ENCODE data around the gene NDP.
A peak's percentile ranks its signal among the peaks of the same experiment; 100 is the strongest.

Gene NDP, protein sequence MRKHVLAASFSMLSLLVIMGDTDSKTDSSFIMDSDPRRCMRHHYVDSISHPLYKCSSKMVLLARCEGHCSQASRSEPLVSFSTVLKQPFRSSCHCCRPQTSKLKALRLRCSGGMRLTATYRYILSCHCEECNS

DNA sequence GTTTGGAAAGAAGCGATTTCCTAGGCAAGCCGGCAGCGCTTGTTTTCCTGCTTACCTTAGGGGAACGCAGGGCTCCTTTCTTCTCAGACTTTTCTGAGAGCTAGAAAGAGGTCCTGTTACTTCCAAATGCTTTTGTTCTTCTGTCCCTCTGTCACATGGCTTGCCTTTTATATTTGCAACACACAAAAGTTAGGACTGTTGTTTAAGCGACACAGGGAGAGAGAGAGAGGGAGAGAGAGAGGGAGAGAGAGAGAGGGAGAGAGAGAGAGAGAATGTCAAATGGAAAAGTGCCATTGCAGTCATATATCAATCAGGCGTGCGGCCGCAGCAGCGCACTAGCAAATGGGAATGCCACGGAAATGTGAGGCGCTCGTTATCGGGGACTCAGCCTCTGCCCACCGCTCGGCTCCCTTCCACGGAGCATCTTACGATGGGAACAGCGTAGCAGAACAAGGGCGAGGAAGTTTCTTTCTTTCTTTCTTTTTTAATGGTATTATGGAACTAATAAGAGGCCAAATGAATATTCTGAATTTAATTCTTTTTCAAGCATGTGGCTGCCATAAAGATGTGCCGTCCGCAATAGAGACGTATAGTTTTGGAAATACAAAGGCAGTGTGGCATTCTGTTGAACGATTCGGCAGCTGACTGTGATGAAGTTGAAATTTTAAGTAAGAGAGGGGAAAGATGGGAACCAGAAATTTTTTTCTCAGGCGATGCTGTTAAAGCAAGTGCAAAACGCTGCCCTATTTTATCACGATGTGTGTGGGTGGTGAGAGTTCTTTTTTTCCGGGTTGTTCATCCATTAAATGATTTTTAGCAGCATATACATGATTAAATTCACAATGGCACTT lies at the start of gene NDP:
Gene NDP, minus strand, starts transcription at position 142 of the 851 bp plus-strand sequence. CDS start 14,745 bp downstream, outside the sequence.
- DNase-seq (ENCODE audit: low spot score): no peak

DNA sequence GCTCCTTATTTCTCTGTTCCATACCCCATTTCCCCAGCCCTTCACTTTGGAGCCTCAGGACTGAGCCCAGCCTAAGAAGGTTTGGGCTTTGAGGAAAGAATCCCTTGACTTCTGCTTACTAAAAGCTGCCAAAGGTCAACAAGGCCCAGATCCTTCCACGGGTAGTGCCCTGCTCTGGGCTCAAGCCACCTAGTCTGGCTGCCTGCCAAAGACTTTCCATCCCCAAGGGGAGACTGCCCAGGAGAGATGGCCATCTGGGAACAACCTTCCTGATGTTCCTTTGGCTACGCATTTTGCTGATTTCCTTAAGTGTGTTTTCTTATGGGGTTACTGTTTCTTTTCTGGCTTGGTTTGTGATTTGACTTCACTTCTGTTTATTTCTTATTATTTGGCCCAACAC lies 49.8 kb upstream of the NDP start:
- DNase-seq (ENCODE audit: low spot score): no peak

DNA sequence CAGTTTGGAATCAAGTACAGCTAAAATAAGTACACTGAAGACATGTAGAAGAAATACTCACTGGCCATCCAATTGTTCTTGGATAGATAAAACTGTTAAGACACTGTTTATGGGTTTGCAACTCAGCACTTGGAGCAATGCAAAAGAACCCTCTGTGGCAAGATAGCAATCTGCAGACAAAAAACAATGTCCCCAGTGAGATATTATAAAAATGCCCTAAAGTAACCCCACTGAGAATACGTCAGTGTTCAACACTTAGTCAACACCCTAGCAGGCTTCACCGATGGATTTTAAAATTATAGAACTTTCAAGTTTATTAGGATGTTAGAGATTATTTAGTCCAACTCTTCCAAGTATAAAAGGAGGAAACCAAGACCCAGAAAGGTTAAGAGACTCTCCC lies 47.5 kb upstream of the NDP start:
- DNase-seq (ENCODE audit: low spot score): no peak

DNA sequence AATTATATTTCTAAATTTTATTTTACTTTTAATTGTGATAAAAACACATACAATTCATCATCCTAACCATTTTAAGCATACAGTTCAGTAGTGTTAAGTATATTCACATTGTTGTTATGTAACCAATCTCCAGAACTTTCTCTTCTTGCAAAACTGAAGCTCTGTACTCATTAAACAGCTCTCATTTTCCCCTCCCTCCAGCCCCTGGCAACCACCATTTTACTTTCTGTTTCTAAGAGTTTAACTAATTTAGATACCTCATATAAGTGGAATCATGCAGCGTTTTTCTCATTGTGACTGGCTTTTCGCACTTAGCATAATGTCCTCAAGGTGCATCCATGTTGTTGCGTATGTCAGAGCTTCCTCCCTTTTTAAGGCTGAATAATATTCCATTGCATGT lies 46.7 kb upstream of the NDP start:
- DNase-seq (ENCODE audit: low spot score): no peak

DNA sequence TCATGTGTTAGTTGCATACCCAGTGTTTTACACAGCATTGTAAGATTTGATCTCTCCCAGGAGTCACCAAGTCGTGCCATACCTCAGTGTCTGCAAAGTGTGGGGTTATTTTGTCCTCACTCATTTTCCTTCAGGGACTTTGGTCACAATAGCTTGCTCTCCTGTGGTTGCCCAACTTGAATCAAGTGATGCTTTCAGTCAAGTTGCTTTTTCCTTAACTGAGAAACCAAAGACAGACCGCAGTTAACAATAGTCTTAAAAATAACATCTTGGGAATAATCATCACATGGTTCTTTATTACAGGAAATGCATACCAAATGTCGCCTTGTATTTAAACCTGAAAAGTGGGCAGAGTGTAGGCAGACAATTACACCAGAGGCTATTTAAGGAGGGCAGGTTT lies 44.5 kb upstream of the NDP start:
- no peak for DNase-seq (ENCODE audit: low spot score)

DNA sequence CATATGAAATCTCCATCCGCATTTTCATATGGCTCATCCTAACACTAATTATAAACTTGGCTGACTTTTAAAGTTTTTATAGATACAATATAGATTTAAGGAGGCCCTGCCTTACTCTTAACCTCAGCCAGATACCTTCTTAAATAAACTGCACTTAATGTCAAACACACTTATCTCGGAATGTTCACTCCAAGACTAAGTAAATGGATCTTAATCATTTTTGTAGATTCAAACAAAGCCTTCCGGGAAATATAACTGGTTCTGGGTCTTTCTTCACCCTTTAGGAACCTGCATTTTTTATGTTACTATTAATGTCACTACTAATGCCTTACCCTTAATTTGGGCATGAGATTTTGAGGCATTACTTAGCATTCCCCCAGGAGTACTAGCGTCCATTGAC lies 43.7 kb upstream of the NDP start:
- DNase-seq (ENCODE audit: low spot score): no peak

DNA sequence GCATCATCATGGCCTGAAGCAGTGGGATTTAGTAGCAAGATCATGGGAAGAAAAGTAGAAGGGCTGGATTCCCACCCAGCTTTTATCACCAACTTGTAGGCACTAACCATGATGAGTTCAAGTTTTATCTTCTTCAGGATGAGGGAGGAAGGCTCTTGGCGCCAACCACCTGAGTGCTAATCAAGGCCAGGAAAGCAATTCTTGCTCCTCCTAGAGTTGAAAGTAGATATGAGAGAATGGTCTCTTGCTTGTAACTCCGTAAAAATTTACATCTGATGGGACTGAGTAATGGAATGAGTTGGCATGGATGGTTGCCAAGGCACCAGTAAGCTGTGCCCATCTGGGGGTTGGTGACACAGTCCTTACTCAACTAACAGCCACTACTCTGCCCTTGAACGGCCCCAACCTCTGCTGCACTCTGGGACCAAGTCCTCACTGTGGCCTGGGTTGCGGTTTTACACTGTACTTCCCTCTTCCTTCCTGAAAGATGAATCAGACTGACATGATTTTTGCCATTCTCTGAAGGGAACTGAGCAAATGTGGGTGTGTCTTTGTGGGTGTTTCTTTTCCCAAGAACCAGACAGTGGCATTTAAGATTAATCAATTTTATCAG lies 39.4 kb upstream of the NDP start:
- peak; percentile 91 for DNase-seq (ENCODE audit: low spot score)

DNA sequence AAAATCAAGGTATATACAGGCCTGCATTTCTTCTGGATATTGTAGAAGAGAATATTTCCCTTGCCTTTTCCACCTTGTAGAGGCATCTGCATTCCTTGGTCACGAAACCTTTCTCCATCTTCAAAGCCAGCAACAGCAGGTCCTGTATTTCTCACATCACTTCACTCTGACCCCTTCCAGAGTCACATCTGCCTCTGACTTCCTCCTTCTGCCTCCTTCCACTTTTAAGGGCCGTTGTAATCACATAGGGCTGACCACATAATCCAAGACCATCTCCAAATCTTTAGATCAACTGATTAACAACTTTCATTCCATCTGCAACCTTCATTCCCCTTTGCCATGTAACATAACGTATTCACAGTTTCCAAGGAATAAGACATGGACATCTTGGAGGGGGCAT lies 38.3 kb upstream of the NDP start:
- DNase-seq (ENCODE audit: low spot score): no peak

DNA sequence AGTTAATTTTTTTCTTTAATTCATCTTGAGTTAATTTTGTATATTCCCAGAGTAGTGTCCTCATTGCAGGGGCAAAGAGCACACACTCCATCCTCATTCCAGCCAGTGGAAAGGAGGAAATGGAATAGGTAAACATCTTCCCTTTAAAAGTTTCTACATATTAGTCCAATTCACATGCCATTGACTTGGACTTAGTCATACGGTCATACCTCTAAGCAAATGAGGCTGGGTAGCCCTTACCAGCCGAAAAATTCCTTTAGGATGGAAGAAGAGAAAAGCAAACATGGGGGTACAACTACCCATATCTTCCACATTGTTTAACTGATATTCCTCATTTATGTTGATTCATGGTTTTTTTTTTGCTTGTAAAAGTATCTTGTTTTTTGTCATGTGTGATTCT lies 37.4 kb upstream of the NDP start:
- DNase-seq (ENCODE audit: low spot score): no peak

DNA sequence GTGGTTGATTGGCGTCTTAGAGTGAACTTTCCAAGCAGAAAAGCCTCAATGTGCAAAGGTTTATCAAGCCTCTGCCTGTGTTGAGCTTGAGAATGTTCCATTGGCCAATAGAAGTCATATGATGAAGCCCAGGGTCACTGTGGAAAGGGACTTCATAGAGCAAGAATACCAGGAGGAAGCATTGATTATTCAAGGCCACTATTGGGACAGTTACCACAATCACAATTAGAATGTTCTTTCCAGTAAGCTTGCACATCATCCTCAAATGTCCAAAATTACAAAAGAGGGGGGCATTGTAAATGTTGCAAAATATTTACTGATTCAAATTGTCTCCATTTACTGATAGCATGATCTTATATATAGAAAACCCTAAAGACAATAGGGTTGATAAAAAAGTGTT lies 32.9 kb upstream of the NDP start:
- no peak for DNase-seq (ENCODE audit: low spot score)

DNA sequence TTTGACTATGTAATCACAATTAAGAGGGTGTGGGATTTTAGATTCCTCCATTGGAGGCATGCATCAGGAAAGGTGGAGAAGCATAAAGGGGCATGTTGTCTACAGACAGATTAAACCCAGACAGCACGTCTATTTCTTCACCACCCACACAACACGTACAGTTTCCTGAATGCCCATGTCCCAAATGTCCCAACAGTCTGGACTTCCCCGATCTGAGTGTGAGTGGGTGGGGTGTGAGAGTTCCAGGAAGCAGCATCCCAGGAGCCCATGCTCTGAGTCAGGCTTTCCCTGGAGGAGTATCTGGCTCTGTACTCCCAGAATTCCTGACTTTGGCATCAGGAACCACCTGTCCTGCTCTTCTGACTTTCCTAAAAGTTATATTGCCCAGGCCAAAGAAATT lies 30.8 kb upstream of the NDP start:
- no peak for DNase-seq (ENCODE audit: low spot score)

DNA sequence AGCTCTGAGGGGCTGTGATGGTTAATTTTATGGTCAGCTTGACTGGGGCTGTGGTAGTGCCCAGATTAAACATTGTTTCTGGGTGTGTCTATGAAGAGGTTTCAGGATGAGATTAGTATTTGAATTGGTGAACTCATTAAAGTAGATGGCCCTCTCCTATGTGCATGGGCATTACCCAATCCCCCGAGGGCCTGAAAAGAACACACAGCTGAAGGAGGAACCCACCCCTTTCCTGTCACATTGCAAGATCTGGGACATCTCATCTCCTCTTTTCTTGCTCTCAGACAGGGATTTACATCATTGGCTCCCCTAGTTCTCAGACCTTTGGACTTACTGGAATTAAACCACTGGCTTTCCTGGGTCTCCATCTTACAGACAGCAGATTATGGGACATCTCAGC lies 29.4 kb upstream of the NDP start:
- DNase-seq (ENCODE audit: low spot score): no peak

DNA sequence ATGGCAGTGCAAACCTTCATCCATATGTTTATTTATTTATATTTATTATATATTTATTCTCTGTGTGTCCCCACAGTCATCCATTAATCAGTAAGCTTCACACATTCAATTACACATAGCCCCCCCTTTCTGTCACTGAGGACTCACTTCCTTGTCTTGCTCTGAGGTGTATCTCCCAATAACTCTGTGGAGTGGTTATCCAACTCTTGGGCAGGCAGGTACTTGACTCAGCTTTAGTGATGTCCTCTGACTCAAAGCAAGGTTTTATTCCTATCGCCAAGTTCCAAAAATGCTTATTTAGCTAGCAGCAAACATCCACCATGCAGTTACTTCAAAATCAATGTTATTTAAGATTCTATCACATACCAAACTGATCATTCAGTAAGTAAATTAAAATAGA lies 25.2 kb upstream of the NDP start:
- DNase-seq (ENCODE audit: low spot score): no peak

DNA sequence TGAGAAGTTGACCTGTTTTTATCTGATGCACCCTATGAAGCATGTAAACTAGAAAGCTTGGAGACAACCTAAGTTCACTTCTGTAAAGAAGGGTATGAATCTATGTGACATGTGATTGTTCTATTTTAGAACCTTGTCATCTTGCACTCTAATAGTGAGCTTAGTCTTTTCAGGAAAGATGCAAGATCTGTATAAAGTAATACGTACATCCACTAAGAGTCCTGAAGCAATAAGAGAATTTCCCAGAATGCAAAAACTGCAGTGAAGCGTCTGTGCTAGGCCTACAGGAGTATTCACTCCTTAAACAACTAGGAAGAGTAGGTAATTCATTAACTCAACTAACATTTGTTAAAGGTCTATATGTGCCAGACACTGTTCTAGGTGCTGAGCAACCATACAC lies 23.3 kb upstream of the NDP start:
- no peak for DNase-seq (ENCODE audit: low spot score)

DNA sequence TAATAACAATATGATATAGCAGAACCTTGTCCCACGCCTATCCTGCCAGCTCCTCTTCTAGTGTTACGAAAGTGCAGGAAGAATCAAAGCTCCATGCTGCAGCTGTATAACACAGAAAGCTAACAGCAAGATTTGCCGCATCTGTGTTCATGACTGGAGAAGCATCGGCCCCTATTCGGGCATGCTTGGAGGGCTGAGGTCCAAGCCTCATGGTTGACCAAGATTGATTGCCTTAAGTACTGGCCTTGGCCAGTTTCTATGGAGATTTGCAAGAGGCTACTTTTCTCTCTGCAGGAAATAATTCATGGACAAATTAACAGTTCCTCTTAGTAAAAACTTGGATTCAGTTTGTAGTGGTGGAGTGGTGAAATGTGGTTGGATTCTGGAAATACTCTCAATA lies 12.9 kb upstream of the NDP start:
- no peak for DNase-seq (ENCODE audit: low spot score)

DNA sequence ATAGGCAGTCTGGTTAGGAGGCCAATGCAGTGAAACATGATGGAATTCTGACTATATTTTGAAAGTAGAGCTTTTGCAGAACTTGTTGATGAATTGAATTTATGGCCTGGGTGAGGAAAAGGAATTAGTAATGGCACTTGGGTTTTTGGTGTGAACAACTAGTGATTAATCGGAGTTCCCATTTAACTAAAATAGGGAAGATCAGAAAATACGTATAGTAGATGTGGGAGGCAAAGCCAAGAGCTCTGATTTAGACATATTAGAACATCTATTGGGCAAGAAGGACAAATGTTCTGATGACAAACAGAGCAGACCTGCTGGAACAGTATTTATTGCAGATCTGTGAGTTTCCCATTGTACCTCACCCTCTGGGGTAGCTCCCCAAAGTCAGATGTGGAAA lies 12.3 kb upstream of the NDP start:
- DNase-seq (ENCODE audit: low spot score): no peak

DNA sequence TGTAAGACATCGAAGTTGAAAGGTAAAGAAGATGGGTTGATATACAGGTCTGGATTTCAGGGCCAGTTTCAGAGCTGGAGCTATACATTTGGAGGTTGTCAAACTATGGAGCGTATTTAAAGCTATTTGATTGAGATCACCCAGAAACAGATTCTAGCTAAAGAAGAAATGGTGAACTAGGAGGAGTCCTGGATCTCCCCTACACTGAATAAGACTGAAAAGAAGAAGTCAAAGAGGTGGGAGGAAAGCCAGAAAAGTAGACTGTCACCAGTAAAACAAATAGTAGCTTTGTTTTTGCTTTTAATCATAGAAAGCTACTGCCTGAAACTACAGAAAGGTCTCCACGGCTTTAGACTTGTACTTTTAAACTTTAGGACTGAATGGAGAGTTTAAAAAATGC lies 5.0 kb upstream of the NDP start:
- DNase-seq (ENCODE audit: low spot score): no peak

DNA sequence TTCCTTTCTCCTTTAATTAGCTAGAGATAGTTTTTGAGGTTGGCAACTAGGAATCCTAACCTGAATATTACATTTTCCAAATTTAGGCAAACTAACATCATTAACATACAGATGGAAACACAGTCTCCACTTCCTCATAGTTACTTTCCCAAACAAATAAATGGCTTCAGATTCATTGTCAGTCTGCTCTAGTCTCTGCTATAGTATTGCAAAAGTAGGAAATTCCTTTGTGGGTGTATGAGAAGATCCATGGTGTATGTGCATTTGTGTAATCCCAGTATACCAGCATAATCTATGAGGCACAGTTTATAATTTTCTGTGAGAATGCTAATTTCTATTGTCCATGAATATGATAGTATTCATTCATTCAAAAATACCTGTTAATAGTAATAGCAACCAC lies 3.0 kb upstream of the NDP start:
- no peak for DNase-seq (ENCODE audit: low spot score)

DNA sequence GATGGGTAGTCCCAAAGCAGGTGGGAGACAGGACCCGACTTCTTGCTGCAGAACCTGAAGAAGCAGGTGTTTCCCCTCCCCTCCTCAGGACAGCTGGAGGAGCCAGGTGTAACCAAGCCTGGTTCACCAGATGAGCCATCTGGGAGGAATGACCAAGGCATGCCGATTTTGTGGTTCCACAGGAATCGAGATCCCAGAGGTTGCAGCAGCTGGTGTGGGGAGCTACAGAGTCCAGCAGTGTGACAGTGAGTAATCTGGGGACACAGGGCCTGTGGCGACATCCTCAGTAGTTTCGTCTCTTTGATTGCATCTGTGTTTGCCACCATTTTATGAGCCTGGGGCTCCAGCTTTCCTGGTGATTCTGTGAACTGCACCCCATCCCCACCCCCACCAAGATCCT lies 2.6 kb upstream of the NDP start:
- DNase-seq (ENCODE audit: low spot score): no peak

DNA sequence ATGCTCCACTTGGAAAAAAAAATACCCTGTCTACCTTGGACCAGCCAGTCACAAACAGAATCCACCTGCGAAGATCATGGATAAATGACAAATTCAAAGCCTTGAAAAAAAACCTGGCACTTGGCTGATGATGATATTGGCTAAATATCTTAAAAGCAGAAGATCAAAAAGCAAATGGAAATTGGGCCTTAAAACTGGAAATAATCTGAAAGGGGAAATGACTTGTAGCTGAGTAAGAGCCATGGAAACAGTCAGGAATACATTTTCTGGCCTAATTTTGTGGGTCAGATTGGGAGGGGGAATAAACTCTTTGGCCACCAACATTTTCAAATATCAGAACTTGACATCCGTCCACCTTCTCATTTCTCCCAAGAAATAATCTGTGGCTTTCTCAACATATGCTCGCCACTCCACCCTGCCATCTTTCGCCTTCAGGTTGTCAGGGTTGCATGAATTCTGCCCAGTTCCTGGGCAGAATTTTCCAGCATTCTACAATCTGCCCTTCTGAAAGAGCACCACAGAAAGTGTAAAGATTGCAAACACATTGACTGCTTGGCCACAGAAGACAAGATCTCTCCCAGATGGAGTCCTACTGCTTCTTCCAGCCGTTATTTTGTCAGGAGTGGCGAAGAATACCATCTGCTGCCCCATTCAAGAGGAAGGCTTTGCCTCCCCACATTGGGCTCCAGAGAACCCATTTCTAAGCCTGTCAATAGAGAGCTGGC lies 1.7 kb upstream of the NDP start:
- DNase-seq (ENCODE audit: low spot score): no peak

DNA sequence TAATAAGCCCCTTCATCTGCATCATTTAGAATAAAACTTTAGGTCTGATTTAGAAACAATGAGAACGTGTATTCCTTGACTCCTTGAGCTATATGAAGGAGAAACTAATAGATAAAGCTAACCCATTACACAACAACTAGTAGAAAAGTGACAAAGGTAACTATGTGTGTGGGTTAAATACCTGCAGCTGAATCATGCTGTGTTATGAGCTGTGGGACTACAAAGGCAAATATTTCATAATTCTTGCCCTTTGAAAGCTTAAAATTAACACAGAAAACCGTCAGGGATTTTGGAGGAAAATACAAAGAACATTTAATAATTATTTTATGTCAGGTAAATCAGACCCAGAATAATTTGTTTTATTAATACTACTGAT lies 898 bp upstream of the NDP start:
- no peak for DNase-seq (ENCODE audit: low spot score)

DNA sequence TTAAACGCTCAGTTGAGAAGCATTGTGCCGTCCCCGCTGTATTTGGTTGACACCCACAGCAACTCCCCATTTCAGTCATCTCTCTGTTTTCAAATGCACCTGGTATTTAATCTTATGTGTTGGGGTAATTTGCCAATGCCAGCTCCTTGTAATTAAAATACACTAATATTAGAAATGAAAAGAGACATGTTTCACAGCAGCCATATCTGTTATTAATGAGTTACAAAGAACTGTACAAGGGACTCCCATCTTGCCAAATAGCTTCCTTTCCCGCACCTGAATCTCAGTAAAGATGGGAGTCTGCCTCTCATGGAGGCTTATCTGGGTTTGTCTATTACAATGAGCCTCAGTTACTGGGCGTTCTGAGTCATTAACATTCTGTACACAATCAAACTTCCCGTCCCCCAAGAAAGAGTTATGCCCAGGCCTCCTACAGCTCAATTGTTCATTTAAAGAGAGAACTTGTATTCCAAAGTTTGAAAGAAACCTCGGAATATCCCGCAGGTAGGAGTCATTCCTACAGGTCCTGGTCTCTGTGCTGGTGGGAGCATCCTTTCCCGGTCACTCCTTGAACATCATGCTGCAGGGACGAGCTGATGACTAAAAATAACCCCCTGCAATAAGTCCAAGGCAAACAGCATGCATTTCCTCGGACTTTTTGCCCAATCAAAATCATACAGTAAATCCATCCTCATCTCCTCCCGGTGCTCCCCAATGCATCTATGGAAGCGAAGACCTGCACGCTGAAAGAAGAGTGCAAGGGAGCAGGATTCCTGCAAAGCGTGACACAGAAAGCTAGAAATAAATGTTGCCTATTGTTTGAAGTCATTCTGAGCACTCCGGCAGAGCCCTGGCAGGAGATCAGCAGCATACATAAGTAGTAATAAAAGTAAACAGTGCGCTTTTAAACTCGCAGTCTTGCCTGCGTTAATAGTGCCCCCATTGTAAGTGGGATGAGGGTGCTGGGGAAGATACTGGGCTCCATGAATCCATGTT lies 926 bp downstream of the NDP start:
- DNase-seq (ENCODE audit: low spot score): no peak

Measured in RKO (cell line).